GM18511 (cell line): Measurements from ENCODE around the gene RCBTB1.
A peak's percentile ranks its signal among the peaks of the same experiment; 100 is the strongest.

Experiments
- ATAC-seq: cut with Tn5 transposase; IDR thresholded peaks from one replicate; pipeline ENCODE4 v1.9.1; 2021; ENCODE audit warnings: mild to moderate bottlenecking, moderate library complexity; ENCODE audit not compliant: unreplicated experiment

The RCBTB1 gene

DNA sequence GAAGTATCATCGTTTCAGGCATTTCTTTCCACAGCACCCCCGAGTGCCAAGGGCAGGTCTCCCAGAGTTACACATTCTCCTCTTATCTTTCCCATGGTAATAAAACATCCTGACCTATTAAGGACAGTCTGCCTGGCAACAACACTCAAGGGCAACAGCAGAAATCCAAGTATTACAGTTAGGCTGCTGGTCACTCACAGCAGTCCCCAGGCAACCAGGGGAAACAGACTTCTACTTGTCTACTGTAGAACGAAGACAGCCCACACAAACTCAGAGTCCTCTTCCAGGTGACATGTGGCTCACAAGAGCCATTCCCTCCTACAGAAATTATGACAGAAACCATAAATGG lies 24.3 kb downstream of the RCBTB1 start:
- no peak for ATAC-seq

DNA sequence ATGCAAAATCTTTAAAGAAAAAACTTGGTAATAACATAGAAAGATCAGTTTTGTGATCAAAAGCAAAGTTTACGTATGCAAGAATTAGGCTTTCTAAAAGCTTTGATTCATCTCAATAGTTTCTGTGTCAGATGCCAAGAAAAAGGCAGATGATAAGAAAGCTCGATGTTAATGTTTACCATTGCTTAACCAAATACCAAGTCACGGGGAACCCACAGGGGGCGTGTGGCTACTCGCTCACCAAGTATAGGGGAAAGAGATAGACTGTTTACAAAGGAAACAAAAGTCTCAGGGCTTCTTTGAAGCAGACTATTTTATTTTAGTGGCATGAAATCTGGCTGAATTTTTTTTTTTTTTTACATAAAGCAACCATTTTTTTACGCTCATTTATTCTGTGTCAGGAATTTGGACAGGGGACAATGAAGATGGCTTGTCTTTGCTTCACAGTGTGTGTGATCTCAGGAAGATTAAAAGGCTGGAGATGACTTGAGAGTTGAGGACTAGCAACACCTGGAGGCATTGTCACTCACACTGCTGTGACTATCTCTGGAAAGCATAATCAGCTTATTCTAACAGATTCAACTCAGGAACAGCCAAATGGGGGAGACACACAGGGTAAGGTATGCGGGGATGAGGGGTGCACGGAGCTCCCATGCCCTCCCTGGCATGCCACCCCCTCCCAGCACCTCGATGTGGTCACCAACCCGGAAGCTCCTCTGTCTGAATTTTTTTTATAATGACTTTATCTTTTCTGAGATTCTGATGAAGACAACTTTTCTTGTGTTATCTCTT lies 24.9 kb downstream of the RCBTB1 start:
- no peak for ATAC-seq

DNA sequence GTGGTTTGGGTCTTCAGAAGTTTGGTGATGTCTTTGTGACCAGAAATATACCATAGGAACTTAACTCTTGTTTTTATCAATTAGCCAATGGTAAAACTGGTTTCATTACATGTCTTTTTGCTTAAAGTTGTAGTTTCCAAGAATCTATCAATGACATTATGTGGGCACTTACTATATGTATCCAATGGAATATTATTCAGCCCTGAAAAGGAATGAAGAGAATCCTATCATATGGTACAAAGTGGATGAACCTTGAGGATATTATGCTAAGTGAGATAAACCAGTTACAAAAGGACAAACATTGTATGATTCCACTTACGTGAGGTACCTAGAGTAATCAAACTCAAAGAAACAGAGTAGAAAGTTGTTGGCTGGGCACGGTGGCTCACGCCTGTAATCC lies 26.4 kb downstream of the RCBTB1 start:
- ATAC-seq = no peak

DNA sequence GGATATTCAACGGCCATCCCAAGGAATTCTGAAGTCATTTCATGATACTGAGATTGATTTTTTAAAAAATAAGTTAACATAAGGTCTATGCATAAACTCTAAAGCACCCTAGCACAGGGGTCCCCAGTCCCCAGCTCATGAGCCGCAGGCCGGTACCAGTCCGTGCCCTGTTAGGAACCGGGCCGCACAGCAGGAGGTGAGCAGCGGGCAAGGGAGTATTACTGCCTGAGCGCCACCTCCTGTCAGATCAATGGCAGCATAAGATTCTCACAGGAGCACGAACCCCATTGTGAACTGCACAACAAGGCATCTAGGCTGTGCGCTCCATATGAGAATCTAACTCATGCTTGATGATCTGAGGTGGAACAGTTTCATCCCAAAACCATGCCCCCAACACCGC lies 31.0 kb downstream of the RCBTB1 start:
- ATAC-seq = no peak

DNA sequence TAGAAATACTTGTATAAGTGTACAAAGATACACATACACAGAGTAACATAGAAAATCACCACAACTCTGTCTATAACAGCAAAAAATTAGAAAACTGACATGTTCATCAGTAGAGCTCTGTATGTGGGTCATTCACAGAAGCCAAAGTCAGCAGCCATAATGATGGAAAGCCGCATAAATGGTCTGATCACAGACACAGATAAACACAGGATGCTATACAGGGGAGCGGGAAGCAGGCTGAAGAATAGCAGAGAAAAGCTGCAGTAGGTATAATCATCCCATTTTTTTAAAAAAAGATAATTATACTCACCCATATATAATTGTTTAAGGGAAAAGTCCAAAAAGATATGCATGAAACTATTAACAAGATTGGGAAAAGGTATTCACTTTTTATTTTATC lies 31.5 kb downstream of the RCBTB1 start:
- ATAC-seq = no peak

DNA sequence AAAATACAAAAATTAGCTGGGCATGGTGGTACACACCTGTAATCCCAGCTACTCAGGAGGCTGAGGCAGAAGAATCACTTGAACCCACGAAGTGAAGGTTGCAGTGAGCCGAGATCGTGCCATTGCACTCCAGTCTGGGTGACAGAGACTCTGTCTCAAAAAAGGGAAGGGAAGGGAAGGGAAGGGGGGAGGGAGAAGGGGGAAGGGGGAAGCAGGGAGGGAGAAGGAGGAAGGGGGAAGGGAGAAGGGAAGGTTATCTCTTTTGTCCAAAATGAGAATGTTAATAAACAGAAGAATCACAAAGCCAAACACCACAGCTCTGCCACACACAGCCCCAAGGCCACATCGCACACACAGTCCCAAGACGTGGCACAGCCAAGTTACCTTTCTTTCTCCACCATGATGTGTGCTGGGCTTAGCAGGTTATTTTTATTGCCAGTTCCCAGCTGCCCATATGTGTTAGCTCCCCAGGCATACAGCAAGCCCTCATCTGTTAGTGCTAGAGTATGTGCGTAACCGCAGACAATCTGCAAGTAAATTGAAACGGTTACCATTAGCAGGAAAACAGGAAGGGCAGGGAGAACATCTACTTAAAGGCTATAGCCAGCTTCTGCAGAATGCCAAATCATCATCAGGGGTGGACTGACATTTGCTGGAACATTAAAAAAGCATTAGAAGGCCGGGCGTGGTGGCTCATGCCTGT lies 34.3 kb downstream of the RCBTB1 start:
- no peak for ATAC-seq

DNA sequence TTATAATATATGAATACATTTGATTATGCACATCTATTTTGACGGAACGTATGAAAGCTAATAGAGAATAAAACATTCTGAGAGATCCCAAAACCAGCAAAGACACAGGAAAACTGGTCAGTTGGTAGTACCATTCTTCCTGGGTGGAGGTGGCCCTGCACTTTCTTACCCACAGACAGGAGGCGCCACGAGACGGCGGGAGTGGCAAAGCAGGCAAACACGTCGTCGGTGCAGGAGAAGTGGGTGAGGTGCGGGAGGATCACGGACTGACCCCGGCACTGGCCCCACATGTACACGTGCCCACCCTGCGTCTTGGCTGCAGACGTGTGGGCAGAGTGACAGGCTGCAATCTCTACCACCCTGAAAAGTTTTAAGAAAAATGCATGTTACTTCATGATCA lies 36.1 kb downstream of the RCBTB1 start:
- no peak for ATAC-seq

DNA sequence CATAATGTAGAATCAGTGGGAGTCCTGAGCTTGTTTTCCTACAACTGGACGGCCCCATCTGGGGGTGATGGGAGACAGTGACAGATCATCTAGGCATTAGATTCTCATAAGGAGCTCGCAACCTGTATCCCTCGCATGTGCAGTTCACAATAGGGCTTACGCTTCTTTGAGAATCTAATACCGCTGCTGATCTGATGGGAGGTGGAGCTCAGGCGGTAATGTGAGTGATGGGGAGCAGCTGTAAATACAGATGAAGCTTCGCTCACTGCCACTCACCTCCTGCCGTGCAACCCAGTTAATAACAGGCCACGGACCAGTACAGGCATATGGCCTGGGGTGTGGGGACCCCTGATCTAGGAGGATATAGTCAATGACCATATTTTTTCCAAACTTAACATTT lies 38.8 kb downstream of the RCBTB1 start:
- ATAC-seq = no peak

DNA sequence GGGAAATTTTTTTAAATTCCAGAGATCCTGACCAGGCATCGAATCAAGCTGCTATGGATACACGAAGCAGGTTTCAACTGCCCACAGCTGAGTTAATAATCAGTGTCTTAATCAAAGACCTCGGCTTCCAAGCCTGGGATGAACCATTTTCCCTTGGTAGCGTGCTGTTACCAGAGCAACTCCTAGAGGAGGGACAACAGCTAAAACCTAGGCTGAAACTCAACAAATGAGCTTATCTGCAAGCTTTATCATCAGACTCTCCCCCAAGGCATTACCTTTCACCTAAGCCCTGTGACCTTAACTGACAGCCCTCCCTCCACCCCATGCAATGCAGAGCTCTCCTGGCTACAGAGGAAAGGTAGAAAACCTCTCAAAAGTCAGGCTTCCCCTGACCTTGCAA lies 39.7 kb downstream of the RCBTB1 start:
- ATAC-seq = no peak

DNA sequence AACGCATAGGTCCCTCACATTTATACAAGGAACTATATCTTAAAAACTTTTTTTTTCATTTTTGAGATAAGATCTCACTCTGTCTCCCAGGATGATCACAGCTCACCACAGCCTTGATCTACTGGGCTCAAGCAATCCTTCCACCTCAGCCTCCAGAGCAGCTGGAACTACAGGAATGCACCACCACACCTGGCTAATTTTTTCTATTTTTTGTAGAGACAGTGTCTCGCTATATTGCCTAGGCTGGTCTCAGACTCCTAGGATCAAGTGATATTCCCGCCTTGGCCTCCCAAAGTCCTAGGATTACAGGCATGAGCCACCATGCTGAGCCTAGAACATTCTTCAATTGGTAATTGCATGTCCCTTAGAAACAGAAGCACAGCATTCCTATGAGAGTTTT lies 41.7 kb downstream of the RCBTB1 start:
- no peak for ATAC-seq

DNA sequence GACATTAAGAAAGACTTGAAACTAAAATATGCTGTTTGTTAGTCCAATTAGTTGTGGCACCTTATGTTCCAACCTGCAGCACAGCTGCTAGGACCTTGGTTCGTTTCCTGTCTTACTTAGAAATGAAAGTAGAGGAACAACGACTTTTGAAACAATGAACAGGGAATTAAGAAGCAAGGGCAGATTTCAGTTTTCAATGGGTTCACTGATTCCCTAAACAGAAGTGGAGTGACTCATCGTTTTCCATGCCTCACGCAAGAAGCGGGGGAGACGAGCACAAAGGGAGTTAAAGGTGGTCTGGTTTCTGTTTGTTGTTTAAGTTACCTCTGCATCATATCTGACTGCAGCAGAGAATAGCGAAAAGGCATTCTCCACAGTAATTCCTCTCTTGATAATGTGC lies 44.8 kb downstream of the RCBTB1 start:
- ATAC-seq = peak; percentile 46

DNA sequence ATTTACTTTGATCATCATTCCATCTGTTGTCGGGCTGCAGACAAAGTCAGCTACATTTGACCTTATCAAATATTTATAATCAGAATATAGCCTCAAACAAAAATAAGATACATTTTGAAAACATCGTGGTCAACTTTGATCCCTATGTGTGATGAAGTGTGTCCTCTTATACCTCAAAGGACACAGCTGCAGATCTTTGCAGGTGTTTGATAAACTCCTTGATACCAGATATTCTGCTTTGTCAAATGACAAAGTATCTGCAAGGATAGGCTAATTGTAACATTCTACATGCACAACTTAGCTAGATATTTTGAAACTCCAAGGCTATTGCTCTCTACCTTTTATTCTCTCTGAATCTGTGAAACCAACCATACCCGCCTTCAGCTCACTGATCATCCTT lies 45.6 kb downstream of the RCBTB1 start:
- no peak for ATAC-seq

DNA sequence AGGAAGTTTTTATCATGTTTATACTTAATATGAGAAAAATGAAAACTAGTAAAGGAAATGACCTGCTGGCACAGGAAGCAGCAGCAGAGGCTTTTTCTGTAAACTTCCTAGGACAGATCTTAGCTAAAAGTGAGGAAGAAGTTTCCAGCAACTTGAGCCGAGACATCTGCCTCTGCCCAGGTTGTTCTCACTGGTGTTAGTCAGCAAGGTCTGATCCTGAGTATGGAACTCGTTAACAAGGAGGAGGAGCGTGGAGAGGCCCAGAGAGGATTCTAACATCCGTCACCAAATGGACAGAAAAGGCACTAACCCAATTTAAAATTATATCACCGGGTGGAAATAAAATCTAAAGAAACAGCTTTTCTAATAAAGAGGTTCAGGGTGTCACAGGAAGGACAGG lies 46.0 kb downstream of the RCBTB1 start:
- ATAC-seq = no peak

DNA sequence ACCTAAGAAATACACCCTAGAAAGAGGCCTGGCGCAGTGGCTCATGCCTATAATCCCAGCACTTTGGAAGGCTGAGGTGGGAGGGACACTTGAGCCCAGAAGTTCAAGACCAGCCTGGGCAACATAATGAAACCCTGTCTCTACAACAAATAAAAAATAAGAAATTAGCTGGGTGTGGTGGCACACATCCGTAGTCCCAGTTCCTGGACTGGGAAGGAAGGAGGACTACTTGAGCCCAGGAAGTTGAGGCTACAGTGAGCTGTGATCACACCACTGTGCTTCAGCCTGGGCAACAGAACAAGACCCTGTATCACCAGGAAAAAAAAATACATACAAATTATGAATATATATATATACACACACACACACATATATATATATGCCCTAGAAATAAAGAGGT lies 47.0 kb downstream of the RCBTB1 start:
- ATAC-seq = no peak

DNA sequence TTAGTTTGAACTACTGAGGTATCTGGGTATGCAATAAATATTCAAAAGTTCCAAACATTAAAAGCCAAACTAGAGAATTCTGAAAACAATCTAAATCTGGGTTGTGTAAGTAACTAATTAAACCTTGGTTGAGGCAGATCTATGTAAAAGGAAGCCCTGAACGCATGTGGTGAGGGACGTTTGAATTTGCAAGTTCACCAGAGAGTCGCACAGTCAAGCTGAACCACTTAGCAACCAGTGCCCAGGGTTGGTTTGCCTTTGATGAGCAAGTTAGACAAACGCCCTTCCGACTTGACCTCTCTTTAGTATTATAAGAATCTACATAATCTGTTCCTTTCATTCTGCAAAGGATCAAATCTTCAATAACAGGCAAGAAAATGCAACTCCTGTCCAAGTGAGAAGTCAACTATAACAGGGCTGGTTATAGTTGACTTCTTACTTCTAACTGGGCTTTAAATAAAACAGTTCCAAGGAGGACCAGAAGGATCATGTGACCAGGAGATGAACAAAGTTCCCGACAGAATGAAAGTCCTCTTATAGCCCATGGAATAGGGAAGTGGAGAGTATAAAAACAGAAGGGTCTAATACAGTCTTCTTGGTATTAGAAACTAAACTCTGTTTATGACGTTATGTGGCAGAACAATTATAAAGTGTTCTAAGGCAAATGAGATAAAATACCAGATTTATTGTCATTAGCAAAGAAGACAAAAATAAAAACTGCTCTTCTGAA lies 49.0 kb downstream of the RCBTB1 start:
- no peak for ATAC-seq

DNA sequence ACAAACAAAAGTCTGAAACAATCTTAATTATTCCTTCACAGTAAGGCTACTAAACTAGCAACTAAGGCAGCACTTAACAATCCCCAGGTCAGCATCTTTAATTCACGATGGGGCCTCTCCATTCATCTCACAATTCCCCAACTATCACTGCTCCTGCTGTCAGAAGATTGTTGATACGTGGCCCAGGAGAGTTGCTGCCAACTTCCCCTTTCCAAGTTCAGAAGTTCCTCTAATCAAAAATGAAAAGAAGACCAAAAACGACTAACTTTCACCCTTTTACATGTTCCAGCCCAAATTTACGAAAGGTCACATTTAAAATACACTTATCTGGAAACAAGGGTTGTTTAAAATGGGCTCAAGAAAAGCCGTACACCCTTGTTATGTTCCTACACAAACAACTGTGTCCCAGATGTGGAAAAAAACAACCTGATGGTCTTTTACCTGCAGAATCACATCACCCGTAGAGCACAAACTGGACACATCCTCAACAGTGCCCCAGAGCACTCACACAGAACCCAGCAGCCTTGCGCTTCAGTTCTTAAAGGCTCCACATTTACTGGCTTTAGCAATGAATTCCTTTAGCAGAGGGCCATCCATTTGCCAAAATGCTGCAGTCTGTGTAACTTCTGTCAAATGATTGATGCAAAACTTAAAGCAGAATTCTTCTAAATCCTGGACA lies 51.6 kb downstream of the RCBTB1 start:
- ATAC-seq = no peak

DNA sequence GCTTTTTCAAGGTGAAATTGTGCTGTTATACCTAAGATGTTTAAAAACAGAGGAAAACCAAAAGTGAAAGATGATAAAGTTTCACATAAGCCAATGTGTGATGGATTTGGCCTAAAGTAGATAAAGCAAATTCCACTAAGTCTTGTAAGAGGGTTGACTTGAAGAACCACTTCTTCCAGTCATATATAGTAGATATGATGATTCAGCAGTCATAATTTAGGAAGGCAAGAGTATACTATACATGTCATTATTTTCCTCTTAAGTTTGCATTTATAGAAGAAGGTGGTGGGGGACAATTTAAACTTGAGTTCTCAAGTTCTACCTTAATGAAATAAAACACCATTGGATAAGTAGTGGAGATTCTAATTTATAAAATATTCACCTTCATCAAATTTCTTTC lies 52.3 kb downstream of the RCBTB1 start:
- ATAC-seq = no peak

DNA sequence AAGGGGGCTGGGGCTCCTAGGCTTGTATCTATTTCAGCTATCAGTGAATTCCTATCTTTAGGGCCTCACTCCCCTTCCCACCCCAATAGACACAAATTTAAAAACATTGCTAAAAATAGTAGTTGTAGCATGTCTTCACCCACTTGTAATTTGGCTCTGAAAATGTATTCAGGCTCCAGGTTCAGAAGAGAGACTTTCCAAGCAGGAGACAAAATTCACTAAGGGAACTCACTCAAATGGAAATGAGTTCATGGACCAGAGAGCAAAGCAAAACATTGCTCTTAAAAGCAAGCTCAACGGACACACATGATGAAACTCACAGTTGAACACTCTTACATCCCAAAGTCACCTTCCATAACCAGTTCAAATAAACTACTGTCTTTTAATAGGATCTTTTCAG lies 52.8 kb downstream of the RCBTB1 start:
- no peak for ATAC-seq

DNA sequence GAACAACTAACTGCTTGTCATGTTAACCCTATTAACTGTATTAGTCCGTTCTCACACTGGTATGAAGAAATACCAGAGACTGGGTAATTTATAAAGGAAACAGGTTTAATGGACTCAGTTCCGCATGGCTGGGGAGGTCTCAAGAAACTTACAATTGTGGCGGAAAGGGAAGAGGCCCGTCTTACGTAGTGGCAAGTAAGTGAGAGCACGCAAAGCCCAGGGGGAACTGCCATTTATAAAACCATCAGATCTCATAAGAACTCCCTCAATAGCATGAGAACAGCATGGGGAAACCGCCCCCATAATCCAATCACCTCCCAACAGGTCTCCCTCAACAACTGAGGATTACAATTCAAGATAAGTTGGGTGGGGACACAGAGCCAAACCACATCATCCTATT lies 54.9 kb downstream of the RCBTB1 start:
- ATAC-seq = peak; percentile 89

DNA sequence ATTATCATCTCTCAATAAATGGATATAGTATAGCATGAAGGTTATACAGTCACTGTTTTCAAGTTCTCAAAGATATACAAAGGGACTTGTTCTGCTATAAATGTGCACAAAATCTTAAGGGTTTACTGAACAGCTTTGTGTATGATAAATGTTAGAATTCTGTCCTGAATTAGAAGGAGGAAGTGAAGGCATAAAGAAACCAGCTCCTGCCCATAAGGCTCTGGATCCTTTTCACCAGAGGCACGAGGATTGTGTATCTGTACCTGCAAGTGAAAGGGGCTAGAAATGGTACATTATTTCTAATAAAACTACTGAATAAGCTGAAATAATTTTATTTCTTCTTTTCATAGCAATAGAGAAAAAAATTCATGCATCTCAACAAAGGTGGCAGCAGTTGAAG lies 57.2 kb downstream of the RCBTB1 start:
- no peak for ATAC-seq

DNA sequence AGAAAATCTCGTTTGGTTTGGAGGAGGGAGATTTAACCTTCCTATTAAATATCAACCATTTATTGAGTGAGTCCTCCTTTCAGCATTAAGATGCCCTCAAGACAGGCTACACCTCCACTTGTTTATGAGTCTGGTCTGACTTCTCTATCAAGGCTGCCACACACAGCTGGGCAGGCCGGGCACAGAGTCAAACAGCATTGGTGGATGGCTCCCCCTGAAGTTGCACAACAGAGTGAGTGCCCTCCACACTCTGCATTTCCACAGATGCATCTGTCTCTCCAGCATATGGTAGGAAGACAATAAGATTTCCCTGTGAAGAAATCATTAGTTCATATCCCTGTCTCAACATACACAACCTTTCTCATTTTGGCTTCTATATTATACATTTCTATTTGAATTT lies 58.2 kb downstream of the RCBTB1 start:
- ATAC-seq = no peak
